ENCODE results near the gene APOBEC3B.
A peak's percentile ranks its signal among the peaks of the same experiment; 100 is the strongest.
"Not testable (repeated sequence)": the region's sequence is repeated elsewhere in the genome, so short reads cannot be mapped to it uniquely, and the experiment has no call there.

APOBEC3B gene

GRCh38 chr22:38997518-38997917 is 15.4 kb downstream of the APOBEC3B start:
- DNase-seq (ENCODE audit: low read depth): no peak

- DNase-seq (ENCODE audit: low read depth): peak; percentile 59
These were observed 21.1 kb downstream of the APOBEC3B start for GRCh38 chr22:39003165-39003638.

GRCh38 chr22:39007177-39007576 is 25.0 kb downstream of the APOBEC3B start:
- no peak for DNase-seq (ENCODE audit: low read depth)

GRCh38 chr22:39008271-39008850 is 26.2 kb downstream of the APOBEC3B start:
- DNase-seq (ENCODE audit: low read depth): not testable (repeated sequence)

- DNase-seq (ENCODE audit: low read depth): no peak
These were observed 28.8 kb downstream of the APOBEC3B start for GRCh38 chr22:39010946-39011345.

GRCh38 chr22:39012533-39013511 is 30.7 kb downstream of the APOBEC3B start:
- no peak for DNase-seq (ENCODE audit: low read depth)

- not testable (repeated sequence) for DNase-seq (ENCODE audit: low read depth)
These were observed 31.4 kb downstream of the APOBEC3B start for GRCh38 chr22:39013561-39013941.

- peak; percentile 62 for DNase-seq (ENCODE audit: low read depth)
These were observed 32.0 kb downstream of the APOBEC3B start, which contains the start of gene APOBEC3C for GRCh38 chr22:39013942-39014722. Gene APOBEC3C, plus strand, starts transcription at chr22:39014257. Its CDS starts 106 bp downstream, at chr22:39014363.

GRCh38 chr22:39014723-39015121 is 32.6 kb downstream of the APOBEC3B start:
- DNase-seq (ENCODE audit: low read depth): not testable (repeated sequence)

GRCh38 chr22:39016592-39016991 is 34.4 kb downstream of the APOBEC3B start:
- DNase-seq (ENCODE audit: low read depth): no peak

- no peak for DNase-seq (ENCODE audit: low read depth)
These were observed 35.6 kb downstream of the APOBEC3B start for GRCh38 chr22:39017596-39018365.

GRCh38 chr22:39020021-39020651 is 38.0 kb downstream of the APOBEC3B start:
- DNase-seq (ENCODE audit: low read depth): not testable (repeated sequence)

- DNase-seq (ENCODE audit: low read depth): no peak
These were observed 39.6 kb downstream of the APOBEC3B start for GRCh38 chr22:39021552-39022250.

- DNase-seq (ENCODE audit: low read depth): no peak
These were observed 42.6 kb downstream of the APOBEC3B start for GRCh38 chr22:39024519-39025308.

GRCh38 chr22:39026509-39027150 is 44.5 kb downstream of the APOBEC3B start:
- no peak for DNase-seq (ENCODE audit: low read depth)

- no peak for DNase-seq (ENCODE audit: low read depth)
These were observed 45.6 kb downstream of the APOBEC3B start for GRCh38 chr22:39027717-39028116.

GRCh38 chr22:39028281-39028680 is 46.1 kb downstream of the APOBEC3B start:
- no peak for DNase-seq (ENCODE audit: low read depth)

- no peak for DNase-seq (ENCODE audit: low read depth)
These were observed 47.1 kb downstream of the APOBEC3B start for GRCh38 chr22:39029227-39029626.

GRCh38 chr22:39030705-39031104 is 48.6 kb downstream of the APOBEC3B start:
- DNase-seq (ENCODE audit: low read depth): no peak
